Nucleus accumbens (tissue), 56 donors: ENCODE data around the gene CCDC59.
"Not testable (repeated sequence)": the region's sequence is repeated elsewhere in the genome, so short reads cannot be mapped to it uniquely, and the experiment has no call there.

ENCODE experiments used
- DNase-seq, 56 donors: peaks; one replicate each; lab custom pipeline; 2025; lab: John Stamatoyannopoulos, UW

The CCDC59 gene

GRCh38 chr12:82358200-82359114 lies at the start of gene CCDC59, which contains the start of gene METTL25:
CCDC59 (minus strand) TSS chr12:82358387; CDS start chr12:82358376, 11 bp downstream.
METTL25 (plus strand) TSS chr12:82358529; CDS start chr12:82358566, 37 bp downstream.
- peak; percentile 65 to 100 (median 98) for DNase-seq

- DNase-seq = no peak
Observed at GRCh38 chr12:82407481-82407880, 49.3 kb upstream of the CCDC59 start.

- no peak for DNase-seq
Observed at GRCh38 chr12:82406651-82407050, 48.5 kb upstream of the CCDC59 start.

- DNase-seq = no peak
Observed at GRCh38 chr12:82400819-82401218, 42.6 kb upstream of the CCDC59 start.

- no peak for DNase-seq
Observed at GRCh38 chr12:82398879-82399278, 40.7 kb upstream of the CCDC59 start.

- DNase-seq = no peak
Observed at GRCh38 chr12:82383930-82384552, 25.9 kb upstream of the CCDC59 start.

GRCh38 chr12:82378997-82379396 lies 20.8 kb upstream of the CCDC59 start:
- no peak for DNase-seq

GRCh38 chr12:82375201-82375600 lies 17.0 kb upstream of the CCDC59 start:
- DNase-seq = no peak

GRCh38 chr12:82366197-82366596 lies 8.0 kb upstream of the CCDC59 start:
- no peak for DNase-seq

- no peak for DNase-seq
Observed at GRCh38 chr12:82363990-82364389, 5.8 kb upstream of the CCDC59 start.

GRCh38 chr12:82361461-82361915 lies 3.3 kb upstream of the CCDC59 start:
- no peak for DNase-seq

GRCh38 chr12:82360834-82361233 lies 2.6 kb upstream of the CCDC59 start:
- not testable (repeated sequence) for DNase-seq

GRCh38 chr12:82359115-82359478 lies 910 bp upstream of the CCDC59 start:
- peak in 14 of 56 donors; percentile 1 to 35 (median 5) for DNase-seq

- no peak for DNase-seq
Observed at GRCh38 chr12:82357845-82358199, 365 bp downstream of the CCDC59 start.

- DNase-seq = no peak
Observed at GRCh38 chr12:82357340-82357739, 847 bp downstream of the CCDC59 start.

GRCh38 chr12:82351390-82351789 lies 6.8 kb downstream of the CCDC59 start:
- DNase-seq = no peak

GRCh38 chr12:82350161-82350560 lies 8.0 kb downstream of the CCDC59 start:
- no peak for DNase-seq

GRCh38 chr12:82329508-82329907 lies 28.7 kb downstream of the CCDC59 start:
- no peak for DNase-seq

- no peak for DNase-seq
Observed at GRCh38 chr12:82327861-82328260, 30.3 kb downstream of the CCDC59 start.

GRCh38 chr12:82326905-82327503 lies 31.2 kb downstream of the CCDC59 start:
- DNase-seq = no peak
